SW480 (cell line): Measurements from ENCODE around the gene BCKDHB.
"Not testable (repeated sequence)": the region's sequence is repeated elsewhere in the genome, so short reads cannot be mapped to it uniquely, and the experiment has no call there.

Experiments used
- DNase-seq: peaks from one replicate; pipeline ENCODE4 v3.0.0-alpha.2; 2016; ENCODE audit warnings: low spot score

Gene BCKDHB

GRCh38 chr6:80106418-80107235 lies at the start of gene BCKDHB:
Gene BCKDHB, plus strand, starts transcription at chr6:80106671. Its CDS starts 23 bp downstream, at chr6:80106694.
- peak; percentile 96 for DNase-seq

DNA sequence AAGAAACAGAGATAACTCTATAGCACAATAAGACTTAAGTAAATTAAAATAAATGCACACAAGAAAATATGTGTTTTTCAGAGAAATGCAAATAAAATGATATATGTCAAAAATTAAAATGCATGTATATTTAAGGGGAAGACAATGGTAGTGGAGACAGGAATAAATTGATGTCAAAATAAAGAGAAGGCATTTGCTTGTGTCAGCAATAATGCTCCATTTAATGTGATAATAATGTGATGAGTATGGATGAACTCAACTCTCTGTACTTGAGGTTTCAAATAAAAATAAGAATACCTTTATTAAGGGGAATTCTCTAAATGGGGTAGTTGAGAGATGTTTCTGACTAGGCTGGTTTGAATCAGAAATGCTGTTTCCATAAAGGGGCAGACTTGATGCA lies 45.7 kb upstream of the BCKDHB start:
- DNase-seq, result no peak

- not testable (repeated sequence) for DNase-seq
Observed at GRCh38 chr6:80068146-80068545, 38.3 kb upstream of the BCKDHB start.

DNA sequence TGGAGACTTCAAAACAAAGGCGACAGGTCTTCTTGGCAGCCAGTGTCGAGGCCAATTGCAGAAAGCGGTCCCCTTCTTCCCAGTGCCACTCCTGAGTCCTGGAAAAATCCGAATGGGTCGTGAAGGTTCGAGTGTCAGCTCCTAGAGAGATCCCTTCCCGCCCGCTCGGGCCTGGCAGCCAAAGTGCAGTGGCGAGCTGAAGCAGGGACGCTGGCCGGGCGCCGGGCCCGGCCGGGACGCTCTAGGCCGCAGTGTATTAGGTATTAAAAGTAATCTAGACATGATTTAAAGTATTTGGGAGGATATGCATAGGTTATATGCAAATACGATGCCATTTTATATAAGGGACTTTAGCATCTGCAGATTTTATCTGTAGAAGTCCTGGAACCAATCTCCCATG lies 36.0 kb upstream of the BCKDHB start:
- DNase-seq, result not testable (repeated sequence)

DNA sequence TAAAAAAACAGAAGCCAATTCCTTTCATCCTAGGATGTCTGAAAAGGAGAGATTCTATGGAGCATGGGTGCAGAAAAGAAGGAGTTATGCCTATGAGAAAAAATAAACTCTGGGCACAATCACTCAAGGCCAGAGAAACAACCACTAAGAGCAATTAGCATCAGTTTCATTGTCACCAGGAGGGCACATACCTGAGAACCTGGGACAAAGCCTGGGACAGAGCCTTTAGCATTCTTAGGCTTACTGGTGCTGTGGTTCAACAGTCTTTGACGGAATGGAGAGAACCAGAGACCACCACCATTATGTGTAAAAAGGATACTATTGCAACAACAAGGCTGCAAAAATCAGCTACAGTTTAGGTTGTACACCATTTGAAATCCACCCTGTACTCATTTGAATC lies 29.4 kb upstream of the BCKDHB start:
- DNase-seq, result no peak

DNA sequence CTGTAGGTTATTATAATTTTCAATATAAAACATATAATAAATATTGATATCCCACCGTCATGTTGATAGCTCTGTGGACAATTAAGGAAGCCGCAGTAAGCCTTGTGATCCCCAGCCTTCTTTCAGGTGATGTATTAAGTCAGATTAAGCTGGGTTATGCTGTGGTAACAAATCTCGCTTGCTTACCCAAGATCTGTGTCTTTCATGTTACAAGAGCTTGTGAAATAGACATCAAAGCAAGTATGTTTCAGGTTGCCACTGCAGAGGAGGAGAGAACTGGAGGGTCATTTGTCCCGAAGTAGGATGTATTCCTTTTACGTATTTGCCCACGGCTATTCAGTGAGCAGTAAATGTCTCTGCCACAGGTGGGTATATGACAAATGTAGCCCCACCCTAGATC lies 17.8 kb upstream of the BCKDHB start:
- DNase-seq, result no peak

- DNase-seq, result no peak
Observed at GRCh38 chr6:80091506-80091905, 15.0 kb upstream of the BCKDHB start.

- peak; percentile 15 for DNase-seq
Observed at GRCh38 chr6:80094017-80094416, 12.5 kb upstream of the BCKDHB start.

DNA sequence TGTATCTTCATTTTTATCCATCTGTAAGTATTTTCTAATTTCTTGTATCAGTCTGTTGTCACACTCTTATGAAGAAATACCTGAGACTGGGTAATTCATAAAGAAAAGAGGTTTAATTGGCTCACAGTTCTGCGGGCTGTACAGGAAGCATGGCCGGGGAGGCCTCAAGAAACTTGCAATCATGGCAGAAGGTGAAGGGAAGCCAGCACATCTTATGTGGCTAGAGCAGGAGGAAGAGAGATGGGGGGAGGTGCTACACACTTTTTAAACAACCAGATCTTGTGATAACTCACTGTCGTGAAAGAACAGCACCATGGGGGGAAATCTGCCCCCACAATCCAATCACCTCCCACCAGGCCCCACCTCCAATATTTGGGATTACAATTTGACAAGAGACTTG lies 10.9 kb upstream of the BCKDHB start:
- no peak for DNase-seq

GRCh38 chr6:80098392-80098791 lies 8.1 kb upstream of the BCKDHB start:
- no peak for DNase-seq

DNA sequence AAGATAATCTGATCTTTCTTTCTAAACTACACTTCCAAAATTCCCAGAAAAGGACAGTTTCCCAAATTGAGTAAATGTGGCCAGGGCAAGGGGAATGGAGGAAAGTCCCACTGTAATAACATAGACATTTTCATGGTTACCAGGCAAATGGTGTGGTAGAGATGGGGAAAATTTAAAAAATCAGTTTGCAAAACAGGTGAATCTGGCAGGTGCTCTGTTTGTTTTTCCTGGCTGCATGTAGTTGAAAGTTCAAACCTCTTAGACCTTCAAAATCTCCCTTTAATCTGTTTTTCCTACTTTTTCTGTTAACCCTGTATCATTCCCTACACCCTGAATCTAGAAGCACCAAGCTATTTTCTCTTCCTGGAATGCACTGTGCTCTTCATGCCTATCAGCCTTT lies 2.0 kb upstream of the BCKDHB start:
- no peak for DNase-seq

DNA sequence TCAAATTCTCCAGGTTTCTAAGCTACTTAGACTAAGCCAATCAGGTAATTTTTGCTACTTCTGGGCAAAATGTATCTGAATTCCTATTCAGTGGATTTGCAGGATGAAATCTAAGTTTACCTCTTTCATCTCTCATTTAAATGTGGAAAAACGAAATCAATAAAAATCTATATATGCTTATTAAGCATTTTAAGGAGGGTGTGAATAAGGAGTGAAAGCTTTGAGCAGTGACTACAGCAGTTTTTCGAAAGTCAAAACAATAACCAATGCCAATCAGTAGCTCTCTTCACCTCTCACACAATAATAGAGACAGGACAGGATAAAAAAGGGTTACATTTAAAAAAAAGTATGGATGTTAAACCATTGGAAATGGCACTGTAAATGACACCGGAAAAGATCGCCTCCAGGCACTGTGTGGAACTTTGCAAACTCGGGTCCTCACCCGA lies 476 bp upstream of the BCKDHB start:
- no peak for DNase-seq

GRCh38 chr6:80122576-80122975 lies 16.1 kb downstream of the BCKDHB start:
- DNase-seq, result not testable (repeated sequence)

- no peak for DNase-seq
Observed at GRCh38 chr6:80126657-80127345, 20.3 kb downstream of the BCKDHB start.

GRCh38 chr6:80129485-80129884 lies 23.0 kb downstream of the BCKDHB start:
- DNase-seq, result no peak

DNA sequence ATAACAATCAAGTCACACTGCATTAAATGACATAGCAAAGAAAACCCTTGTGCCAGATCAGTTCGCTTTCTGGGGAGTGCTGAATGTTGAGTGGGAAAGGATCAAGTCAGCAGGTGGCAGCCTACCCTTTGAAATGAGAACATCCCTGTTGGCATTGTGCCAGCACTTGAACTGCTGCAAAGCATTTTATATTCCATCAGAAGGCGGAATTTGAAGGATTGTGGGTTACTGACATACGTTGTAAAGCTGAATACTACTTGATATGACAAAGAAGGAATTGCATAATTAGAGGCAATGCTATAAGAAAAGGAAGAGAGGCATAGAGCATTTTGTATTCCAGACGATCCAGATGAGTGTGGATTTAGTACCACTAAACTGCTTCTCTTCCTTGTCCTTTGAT lies 26.5 kb downstream of the BCKDHB start:
- DNase-seq, result peak; percentile 16

- DNase-seq, result no peak
Observed at GRCh38 chr6:80134065-80134464, 27.6 kb downstream of the BCKDHB start.

- no peak for DNase-seq
Observed at GRCh38 chr6:80142586-80142985, 36.1 kb downstream of the BCKDHB start.

DNA sequence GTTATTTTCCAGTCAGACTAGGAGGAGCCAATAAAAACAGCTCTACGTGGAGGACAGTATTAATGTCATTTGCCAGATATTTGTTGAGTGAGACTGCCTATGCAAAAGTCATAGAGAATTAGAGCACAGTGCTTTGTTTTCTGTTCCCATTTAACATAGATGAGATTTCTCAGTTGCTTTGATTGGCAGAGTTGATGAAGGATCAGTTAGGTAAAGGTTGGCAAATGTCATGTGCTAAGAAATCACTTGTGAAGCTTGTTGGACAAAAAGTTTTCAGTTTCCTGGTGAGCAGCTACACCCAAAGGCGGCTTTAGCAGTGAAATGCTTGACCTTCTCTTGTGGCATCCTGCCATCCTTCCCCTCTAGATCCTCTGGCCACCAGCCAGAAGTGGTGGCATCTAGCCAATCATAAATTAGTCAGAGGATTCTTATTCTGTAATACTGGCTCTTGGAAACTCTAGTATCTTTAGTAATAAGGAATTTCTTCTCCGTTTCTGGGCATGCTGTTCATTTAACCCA lies 37.0 kb downstream of the BCKDHB start:
- no peak for DNase-seq

GRCh38 chr6:80144753-80145315 lies 38.4 kb downstream of the BCKDHB start:
- no peak for DNase-seq

GRCh38 chr6:80145509-80145908 lies 39.0 kb downstream of the BCKDHB start:
- DNase-seq, result no peak

DNA sequence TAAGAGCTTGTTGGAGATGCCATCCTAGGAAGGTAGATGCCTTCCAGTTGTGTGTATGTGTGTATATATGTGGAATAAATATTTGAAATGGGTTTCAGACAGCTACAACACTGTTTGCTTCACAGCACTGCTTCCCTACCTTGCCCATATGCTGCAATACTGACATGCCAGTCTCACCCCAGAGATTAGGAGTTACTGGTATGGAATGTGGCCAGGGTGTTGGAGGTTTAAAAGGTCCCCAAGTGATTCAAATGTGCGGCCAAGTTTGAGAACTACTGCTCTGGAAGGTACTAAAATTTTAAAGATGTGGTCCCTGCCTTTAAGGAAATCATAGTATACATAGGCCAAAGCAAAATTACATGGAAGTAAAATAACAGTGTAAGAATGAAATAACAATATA lies 39.5 kb downstream of the BCKDHB start:
- no peak for DNase-seq

GRCh38 chr6:80148220-80148619 lies 41.7 kb downstream of the BCKDHB start:
- DNase-seq, result no peak
